Measurements from ENCODE around the gene ZNF79. TPM values are rescaled to one million over a fixed set of nuclear protein-coding genes. Genes with fewer than 3 reads are reported as not detected.

ZNF79 gene
- total RNA-seq, 2 donors from 2014 or later: 7.4 to 9.1 TPM

DNA sequence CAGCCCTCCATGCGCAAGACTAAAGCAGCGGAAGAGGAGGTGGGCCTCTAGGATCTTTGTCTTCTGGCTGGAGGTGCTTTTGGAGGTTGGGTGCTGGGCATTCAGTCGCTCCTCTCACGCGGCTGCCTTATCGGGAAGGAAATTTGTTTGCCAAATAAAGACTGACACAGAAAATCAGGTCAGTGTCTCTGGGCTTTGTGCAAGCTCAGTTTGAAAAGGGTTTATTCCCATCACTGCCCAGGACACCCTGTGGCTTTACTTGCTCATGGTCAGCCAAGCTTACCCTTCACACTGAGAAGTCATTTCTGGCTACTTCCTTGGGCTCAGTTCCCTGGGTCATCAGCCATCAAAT is 16.7 kb upstream of the ZNF79 start:
- Mint-ChIP-seq H3K4me1 (peaks cover 3% of the 10 kb centered on the region), H3K27ac (no peak overlapping the region), H3K27me3 (ENCODE audit: insufficient read depth) (no peaks in the 10 kb centered on the region), H3K36me3 (ENCODE audit: low read depth) (peaks cover 18% of the 10 kb centered on the region), H3K9me3 (no peaks in the 10 kb centered on the region), H3K4me3 (no peak overlapping the region)
- Histone ChIP-seq H3K27ac (ENCODE audit: low read depth, low read length) (peak overlapping the region; percentile 1), H3K27me3 (ENCODE audit: control insufficient read depth, insufficient read depth, low read length, poor library complexity, severe bottlenecking) (no peaks in the 10 kb centered on the region), H3K4me3 (ENCODE audit: low read length) (no peak overlapping the region), H3K36me3 (ENCODE audit: control insufficient read depth, insufficient read depth, low read length) (peaks cover 9% of the 10 kb centered on the region), H3K9ac (ENCODE audit: extremely low read depth, low read length, poor library complexity, severe bottlenecking) (no peak overlapping the region), H3K4me1 (ENCODE audit: control insufficient read depth, insufficient read depth, low read length) (peaks cover 7% of the 10 kb centered on the region), H3K9me3 (ENCODE audit: control insufficient read depth, low read length) (no peaks in the 10 kb centered on the region)
- WGBS, 2 experiments (ENCODE audit: insufficient coverage in 1 of 2, insufficient read length in 1 of 2): 77 to 89% methylated on average over 6 of the region's 6 CpGs
- no peak for DNase-seq
- TF ChIP-seq, protein P1, sequence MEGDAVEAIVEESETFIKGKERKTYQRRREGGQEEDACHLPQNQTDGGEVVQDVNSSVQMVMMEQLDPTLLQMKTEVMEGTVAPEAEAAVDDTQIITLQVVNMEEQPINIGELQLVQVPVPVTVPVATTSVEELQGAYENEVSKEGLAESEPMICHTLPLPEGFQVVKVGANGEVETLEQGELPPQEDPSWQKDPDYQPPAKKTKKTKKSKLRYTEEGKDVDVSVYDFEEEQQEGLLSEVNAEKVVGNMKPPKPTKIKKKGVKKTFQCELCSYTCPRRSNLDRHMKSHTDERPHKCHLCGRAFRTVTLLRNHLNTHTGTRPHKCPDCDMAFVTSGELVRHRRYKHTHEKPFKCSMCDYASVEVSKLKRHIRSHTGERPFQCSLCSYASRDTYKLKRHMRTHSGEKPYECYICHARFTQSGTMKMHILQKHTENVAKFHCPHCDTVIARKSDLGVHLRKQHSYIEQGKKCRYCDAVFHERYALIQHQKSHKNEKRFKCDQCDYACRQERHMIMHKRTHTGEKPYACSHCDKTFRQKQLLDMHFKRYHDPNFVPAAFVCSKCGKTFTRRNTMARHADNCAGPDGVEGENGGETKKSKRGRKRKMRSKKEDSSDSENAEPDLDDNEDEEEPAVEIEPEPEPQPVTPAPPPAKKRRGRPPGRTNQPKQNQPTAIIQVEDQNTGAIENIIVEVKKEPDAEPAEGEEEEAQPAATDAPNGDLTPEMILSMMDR (conservative IDR thresholded peaks at IDR 0.05): no peak

DNA sequence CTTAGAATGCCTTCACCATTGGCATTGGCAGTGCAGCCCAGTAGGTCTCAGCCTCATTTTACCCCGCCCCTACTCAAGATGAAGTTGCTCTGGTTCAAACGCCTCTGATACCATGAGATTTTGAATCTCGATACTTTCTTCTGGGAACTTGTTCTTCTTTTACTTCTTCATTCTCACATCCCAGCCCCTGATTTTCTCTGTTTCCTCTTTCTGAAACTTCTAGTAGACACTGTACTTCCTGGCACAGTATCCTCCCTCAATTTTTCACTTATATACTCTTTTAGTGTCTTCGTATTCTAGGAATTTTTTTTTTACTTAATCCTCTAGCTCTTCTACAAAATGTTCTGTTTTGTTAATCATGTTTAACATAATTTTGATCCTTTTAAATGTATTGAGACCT is 13.1 kb upstream of the ZNF79 start:
- TF ChIP-seq, protein P1 (conservative IDR thresholded peaks at IDR 0.05): no peak
- no peaks in the 10 kb centered on the region for H3K27me3 ChIP-seq (ENCODE audit: control insufficient read depth, insufficient read depth, low read length, poor library complexity, severe bottlenecking)
- Mint-ChIP-seq H3K27ac (no peak overlapping the region), H3K4me1 (peaks cover 3% of the 10 kb centered on the region), H3K4me3 (no peak overlapping the region), H3K9me3 (no peaks in the 10 kb centered on the region), H3K27me3 (ENCODE audit: insufficient read depth) (no peaks in the 10 kb centered on the region), H3K36me3 (ENCODE audit: low read depth) (peaks cover 18% of the 10 kb centered on the region)
- H3K4me3 ChIP-seq (ENCODE audit: low read length): no peak overlapping the region
- H3K27ac ChIP-seq (ENCODE audit: low read depth, low read length): no peak overlapping the region
- DNase-seq: no peak
- 92 to 98% methylated on average over 3 to 4 of the region's 4 CpGs for WGBS, 2 experiments (ENCODE audit: insufficient coverage in 1 of 2, insufficient read length in 1 of 2)
- no peaks in the 10 kb centered on the region for H3K9me3 ChIP-seq (ENCODE audit: control insufficient read depth, low read length)
- no peak overlapping the region for H3K9ac ChIP-seq (ENCODE audit: extremely low read depth, low read length, poor library complexity, severe bottlenecking)
- peaks cover 6% of the 10 kb centered on the region for H3K36me3 ChIP-seq (ENCODE audit: control insufficient read depth, insufficient read depth, low read length)
- peaks cover 7% of the 10 kb centered on the region for H3K4me1 ChIP-seq (ENCODE audit: control insufficient read depth, insufficient read depth, low read length)

DNA sequence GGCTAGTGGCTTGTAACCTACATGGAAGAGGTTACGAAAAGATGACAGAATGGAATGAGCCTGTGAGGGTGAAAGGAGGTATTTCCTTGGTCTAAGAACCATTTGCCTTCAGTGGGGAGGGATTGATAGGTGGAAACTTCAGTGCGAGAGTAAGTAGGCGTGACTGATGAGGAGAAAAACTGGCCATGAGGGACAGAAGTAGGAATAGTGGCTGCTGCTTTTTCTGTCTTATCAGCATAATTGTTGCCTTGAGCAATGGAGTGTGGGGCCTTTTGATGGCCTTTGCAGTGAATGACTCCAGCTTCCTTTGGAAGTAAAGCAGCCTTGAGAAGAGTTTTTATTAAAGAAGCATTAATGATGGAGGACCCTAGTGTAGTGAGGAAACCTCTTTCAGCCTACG is 9.0 kb upstream of the ZNF79 start:
- TF ChIP-seq, protein P1 (conservative IDR thresholded peaks at IDR 0.05): no peak
- Mint-ChIP-seq H3K4me3 (no peak overlapping the region), H3K27me3 (ENCODE audit: insufficient read depth) (no peaks in the 10 kb centered on the region), H3K4me1 (peaks cover 3% of the 10 kb centered on the region), H3K27ac (no peak overlapping the region), H3K9me3 (no peaks in the 10 kb centered on the region), H3K36me3 (ENCODE audit: low read depth) (peaks cover 7% of the 10 kb centered on the region)
- WGBS, 2 experiments (ENCODE audit: insufficient coverage in 1 of 2, insufficient read length in 1 of 2): 88 to 91% methylated on average over 4 of the region's 4 CpGs
- no peaks in the 10 kb centered on the region for H3K9me3 ChIP-seq (ENCODE audit: control insufficient read depth, low read length)
- no peak overlapping the region for H3K27ac ChIP-seq (ENCODE audit: low read depth, low read length)
- H3K27me3 ChIP-seq (ENCODE audit: control insufficient read depth, insufficient read depth, low read length, poor library complexity, severe bottlenecking): no peaks in the 10 kb centered on the region
- DNase-seq: no peak
- no peaks in the 10 kb centered on the region for H3K4me1 ChIP-seq (ENCODE audit: control insufficient read depth, insufficient read depth, low read length)
- H3K4me3 ChIP-seq (ENCODE audit: low read length): no peak overlapping the region
- H3K9ac ChIP-seq (ENCODE audit: extremely low read depth, low read length, poor library complexity, severe bottlenecking): no peak overlapping the region
- no peaks in the 10 kb centered on the region for H3K36me3 ChIP-seq (ENCODE audit: control insufficient read depth, insufficient read depth, low read length)

All from endodermal cell (in vitro differentiated cells).